Stimulated activated naive CD8-positive, alpha-beta T cell treated with anti-CD3 and anti-CD28 coated beads, Interleukin-15, Interleukin-2, amounts not matched to agents 100 ng/mL and 50 ng/mL, for 24 hours (primary cell): ENCODE measurements around the gene NADK2.
A peak's percentile ranks its signal among the peaks of the same experiment; 100 is the strongest.
"Not testable (repeated sequence)": the region's sequence is repeated elsewhere in the genome, so short reads cannot be mapped to it uniquely, and the experiment has no call there.

Source experiments
- H3K27ac Mint-ChIP-seq: one replicate; pipeline ENCODE4 v1.8.0; 2021; ENCODE audit warnings: mild to moderate bottlenecking, mixed read lengths
- H3K27me3 Mint-ChIP-seq: one replicate; pipeline ENCODE4 v1.8.0; 2021; ENCODE audit warnings: mixed read lengths
- H3K36me3 Mint-ChIP-seq: one replicate; pipeline ENCODE4 v1.8.0; 2021; ENCODE audit warnings: low read depth, mixed read lengths
- H3K4me1 Mint-ChIP-seq: one replicate; pipeline ENCODE4 v1.8.0; 2021; ENCODE audit warnings: low read depth, mixed read lengths
- H3K4me3 Mint-ChIP-seq: one replicate; pipeline ENCODE4 v1.8.0; 2021; ENCODE audit warnings: mild to moderate bottlenecking, mixed read lengths
- H3K9me3 Mint-ChIP-seq: one replicate; pipeline ENCODE4 v1.8.0; 2021; ENCODE audit warnings: mixed read lengths

NADK2 gene, protein sequence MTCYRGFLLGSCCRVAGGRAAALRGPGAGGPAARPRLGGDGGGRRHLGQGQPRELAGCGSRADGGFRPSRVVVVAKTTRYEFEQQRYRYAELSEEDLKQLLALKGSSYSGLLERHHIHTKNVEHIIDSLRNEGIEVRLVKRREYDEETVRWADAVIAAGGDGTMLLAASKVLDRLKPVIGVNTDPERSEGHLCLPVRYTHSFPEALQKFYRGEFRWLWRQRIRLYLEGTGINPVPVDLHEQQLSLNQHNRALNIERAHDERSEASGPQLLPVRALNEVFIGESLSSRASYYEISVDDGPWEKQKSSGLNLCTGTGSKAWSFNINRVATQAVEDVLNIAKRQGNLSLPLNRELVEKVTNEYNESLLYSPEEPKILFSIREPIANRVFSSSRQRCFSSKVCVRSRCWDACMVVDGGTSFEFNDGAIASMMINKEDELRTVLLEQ

DNA sequence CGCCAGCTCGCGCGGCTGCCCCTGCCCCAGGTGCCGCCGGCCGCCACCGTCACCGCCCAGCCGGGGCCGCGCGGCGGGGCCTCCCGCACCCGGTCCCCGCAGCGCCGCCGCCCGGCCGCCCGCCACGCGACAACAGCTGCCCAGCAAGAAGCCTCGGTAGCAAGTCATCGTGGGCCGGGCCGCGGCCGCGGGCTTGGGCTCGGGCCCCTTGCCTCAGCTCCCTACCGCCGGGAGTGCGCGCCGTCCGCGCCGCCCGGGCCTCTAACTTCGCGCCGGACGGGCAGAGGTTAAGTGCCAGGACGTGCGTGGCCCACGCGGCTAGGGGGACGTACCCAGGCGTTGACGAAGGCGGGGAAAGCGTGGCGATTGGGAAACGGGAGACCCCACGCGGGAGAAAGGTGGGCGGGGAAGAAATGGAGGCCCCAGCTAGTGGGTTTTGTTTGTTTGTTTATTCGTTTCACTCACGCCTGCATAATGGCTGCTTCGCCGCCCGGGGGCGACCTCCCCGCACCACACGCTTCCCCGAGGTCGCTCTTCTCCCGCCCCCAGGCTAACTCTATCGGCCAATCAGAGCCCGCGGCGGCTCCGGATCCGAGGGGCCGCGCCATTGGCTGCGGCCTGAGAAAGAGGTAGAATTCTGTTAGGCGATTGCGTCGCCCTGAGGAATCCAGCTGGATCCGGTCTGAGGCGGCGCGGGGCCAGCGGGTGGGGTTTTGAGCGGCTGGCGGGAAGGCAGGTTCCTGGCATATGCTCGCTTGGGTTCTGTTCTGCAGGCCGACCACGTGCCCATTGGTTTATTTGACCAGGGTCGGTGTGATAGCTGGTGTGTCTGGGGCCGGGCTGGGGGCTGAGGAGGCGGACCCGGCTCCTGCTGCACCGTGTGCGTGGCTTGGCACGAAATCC lies at the start of gene NADK2:
NADK2 (minus strand) TSS at position 295 of the 903 bp plus-strand sequence; CDS start at position 168, 127 bp downstream.
- Mint-ChIP-seq H3K27ac (peak within 1 kb of the TSS; percentile 95), H3K9me3 (no peaks in the 10 kb centered on the region), H3K27me3 (no peaks in the 10 kb centered on the region), H3K4me3 (peak within 1 kb of the TSS; percentile 79), H3K36me3 (no peaks in the 10 kb centered on the region), H3K4me1 (peaks cover 49% of the 10 kb centered on the region)

DNA sequence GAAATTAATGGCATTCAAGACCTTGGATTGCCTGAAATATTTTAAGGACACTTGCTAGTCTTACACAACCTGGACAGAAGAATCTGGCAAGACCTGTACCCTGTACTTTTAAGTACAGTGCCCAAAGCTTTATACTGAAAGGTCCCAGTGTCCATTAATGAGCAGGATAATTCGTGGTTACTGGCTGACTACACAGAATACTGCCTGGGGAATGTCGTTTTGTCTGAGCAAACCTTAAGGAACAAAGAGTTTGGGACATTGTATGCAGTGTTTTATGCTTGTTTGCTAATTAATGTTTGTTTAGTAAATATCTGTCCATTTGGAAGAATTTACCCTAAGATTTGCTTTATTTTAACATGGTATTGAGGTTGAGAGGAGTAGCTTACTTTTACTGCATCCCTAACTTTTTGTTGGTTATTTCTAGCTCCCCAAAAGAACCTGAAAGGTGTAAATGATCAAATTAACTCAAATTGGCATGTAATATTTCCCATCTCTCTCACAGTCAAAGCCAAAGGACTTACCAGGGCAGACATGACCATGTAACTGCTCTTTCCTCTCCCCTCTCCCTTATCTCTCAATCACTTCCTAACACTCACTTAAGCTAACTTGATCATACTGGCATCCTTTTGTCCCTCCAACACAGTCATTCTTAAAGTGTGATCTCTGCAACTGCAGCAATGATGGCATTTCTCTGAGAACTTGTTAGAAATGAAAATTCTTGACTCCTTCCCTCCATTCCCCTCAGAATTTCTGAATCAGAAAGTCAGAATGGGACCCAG lies 44.3 kb upstream of the NADK2 start:
- Mint-ChIP-seq H3K4me3 (no peak overlapping the region), H3K9me3 (peaks cover 2% of the 10 kb centered on the region), H3K27me3 (peaks cover 5% of the 10 kb centered on the region), H3K36me3 (no peaks in the 10 kb centered on the region), H3K27ac (no peak overlapping the region), H3K4me1 (no peaks in the 10 kb centered on the region)

DNA sequence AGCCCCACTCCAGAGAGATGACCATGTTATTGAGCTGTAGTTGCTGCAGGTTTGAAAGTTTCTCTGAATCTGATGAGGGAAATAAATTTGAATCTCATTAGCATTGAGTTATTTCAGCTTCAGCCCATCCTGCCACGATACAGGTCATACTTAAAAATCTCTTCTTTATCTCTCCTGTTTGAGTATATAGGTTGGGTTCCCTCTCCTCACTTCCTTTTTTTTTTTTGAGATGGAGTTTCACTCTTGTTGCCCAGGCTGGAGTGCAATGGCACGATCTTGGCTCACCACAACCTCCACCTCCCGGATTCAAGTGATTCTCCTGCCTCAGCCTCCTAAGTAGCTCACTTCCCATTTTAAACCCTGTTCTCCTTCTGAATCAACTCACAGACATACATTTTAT lies 42.0 kb upstream of the NADK2 start:
- H3K36me3 Mint-ChIP-seq, H3K4me1 Mint-ChIP-seq, H3K9me3 Mint-ChIP-seq: not testable (repeated sequence)

DNA sequence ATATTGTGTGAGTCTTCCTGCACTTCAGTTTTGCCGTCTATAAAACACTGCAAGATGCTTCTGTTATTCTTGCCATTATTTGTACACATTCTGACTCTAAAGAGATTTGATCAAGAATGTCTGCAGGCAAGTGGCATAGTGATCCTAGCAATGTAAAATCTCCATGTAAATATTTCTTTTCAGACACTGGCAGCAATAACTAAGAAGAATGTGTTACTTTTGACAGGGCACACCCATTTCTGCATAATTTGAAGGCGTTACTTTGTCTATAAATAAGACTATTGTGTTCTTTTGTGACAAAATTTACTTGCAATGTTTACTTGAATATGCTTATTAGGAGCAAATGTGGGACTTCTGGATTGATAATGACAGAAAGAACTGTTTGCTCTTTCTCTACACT lies 39.9 kb upstream of the NADK2 start:
- Mint-ChIP-seq H3K4me3 (no peak overlapping the region), H3K36me3 (no peaks in the 10 kb centered on the region), H3K27ac (no peak overlapping the region), H3K4me1 (peaks cover 4% of the 10 kb centered on the region), H3K27me3 (peaks cover 5% of the 10 kb centered on the region), H3K9me3 (peaks cover 3% of the 10 kb centered on the region)

More for the DNA sequence above, 42.0 kb upstream of the NADK2 start:
- not testable (repeated sequence) for H3K27ac Mint-ChIP-seq, H3K4me3 Mint-ChIP-seq, H3K27me3 Mint-ChIP-seq

DNA sequence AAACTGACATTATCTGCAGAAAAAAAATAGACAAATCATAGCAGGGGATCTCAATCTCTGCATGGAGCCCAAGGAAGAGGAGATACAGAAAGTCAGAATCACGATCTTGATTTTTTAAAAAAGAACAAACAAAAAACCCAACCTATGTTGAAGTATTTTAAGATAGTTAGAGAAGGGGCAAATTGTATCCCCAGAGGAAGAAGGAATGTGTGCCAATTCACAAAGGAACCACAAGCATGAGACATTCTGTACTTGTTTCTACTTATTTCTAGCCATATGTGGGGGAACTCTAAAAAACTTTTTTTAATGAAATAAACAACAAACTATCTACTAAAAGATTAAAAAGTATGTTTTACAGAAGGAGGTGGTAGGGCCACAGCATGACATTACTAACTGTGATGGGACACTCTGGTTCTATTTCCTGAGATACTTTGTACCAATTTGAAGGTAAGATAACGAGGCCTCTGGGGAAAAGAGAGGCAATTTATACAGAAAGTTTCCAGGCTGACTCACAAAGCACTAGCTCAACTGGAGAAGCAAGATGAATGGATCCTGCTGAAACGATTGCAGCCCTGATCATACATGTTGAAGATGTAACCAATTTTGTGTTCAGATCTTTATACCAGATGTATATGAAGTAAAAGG lies 37.5 kb upstream of the NADK2 start:
- H3K4me1 Mint-ChIP-seq = peaks cover 4% of the 10 kb centered on the region
- peaks cover 3% of the 10 kb centered on the region for H3K9me3 Mint-ChIP-seq
- no peak overlapping the region for H3K4me3 Mint-ChIP-seq
- H3K36me3 Mint-ChIP-seq = no peaks in the 10 kb centered on the region
- no peak overlapping the region for H3K27ac Mint-ChIP-seq
- H3K27me3 Mint-ChIP-seq = peaks cover 13% of the 10 kb centered on the region

DNA sequence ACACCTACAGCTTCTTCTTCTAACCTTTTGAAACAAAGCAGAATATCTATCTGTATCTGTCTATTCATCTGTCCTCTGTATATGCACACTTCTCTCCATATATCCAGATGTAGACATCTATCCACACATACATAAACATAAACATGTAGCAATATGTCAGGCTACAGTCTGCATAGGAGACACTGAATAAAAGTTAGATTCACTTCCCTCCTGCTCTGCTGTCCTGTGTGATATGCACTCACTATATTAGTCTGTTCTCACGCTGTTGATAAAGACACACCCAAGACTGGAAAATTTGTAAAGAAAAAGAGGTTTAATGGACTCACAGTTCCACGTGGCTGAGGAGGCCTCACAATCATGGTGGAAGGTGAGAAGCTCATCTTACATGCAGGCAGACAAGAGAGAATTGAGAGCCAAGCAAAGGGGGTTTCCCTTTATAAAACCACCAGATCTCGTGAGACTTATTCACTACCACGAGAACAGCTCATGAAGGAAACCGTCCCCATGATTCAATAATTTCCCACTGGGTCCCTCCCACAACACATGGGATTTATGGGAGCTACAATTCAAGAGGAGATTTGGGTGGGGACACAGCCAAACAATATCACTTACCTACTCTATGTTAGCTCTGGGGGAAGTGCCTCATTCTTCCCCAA lies 35.9 kb upstream of the NADK2 start:
- peaks cover 4% of the 10 kb centered on the region for H3K4me1 Mint-ChIP-seq
- peaks cover 9% of the 10 kb centered on the region for H3K27me3 Mint-ChIP-seq
- no peak overlapping the region for H3K4me3 Mint-ChIP-seq
- peaks cover 3% of the 10 kb centered on the region for H3K9me3 Mint-ChIP-seq
- H3K36me3 Mint-ChIP-seq = no peaks in the 10 kb centered on the region
- no peak overlapping the region for H3K27ac Mint-ChIP-seq

DNA sequence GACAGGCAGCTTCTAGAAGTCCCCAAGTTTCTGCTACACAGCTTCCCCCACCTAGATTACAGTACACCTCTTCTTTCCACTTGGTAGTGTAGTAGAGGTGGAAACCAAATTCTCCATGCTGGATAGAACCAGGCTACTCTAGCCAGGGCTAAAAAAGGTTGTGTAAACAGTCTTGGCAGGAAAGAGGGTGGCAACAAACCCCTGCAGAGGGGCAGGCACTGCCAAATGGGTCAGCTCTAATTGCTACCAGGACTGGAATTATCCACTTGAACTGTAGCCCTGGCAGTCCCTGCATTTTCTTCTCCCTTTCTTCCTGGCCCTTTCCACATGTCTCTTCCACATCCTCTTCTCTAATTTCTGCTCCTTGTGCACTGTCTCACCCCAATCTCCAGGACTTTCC lies 35.1 kb upstream of the NADK2 start:
- Mint-ChIP-seq H3K27ac (no peak overlapping the region), H3K4me1 (peaks cover 4% of the 10 kb centered on the region), H3K4me3 (no peak overlapping the region), H3K9me3 (peaks cover 3% of the 10 kb centered on the region), H3K27me3 (peaks cover 9% of the 10 kb centered on the region), H3K36me3 (no peaks in the 10 kb centered on the region)

DNA sequence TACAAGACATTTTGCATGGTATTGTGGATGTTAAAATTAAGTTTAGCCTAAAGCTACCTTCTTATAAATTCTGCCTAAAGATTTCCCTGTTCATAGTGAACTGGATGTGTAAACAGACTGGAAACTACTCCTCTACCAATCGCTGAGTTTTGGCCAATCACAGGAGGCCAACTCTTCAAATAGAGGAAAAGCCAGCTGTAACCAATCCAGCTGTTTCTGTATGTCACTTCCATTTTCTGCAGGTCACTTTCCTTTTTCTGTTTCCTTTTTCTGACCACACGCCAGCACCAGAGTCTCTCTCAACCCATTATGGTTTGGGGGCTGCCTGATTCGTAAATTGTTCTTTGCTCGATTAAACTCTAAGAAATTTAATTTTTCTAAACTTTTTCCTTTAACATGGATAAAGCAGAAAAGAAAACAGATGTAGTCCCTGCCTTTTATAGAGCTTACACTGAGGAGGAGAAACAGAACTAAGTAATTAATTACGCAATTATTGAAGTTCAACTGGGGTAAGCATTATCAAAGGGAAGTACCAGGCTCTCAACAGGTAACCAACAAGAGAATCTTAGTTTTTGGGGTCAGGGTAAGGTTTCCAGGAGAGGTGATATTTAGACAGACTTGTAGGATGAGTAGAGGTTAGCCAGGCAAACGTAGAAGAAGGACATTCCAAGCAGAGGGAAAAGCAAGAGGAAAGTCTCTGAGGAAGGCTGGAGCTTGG lies 32.2 kb upstream of the NADK2 start:
- peaks cover 3% of the 10 kb centered on the region for H3K9me3 Mint-ChIP-seq
- H3K36me3 Mint-ChIP-seq = no peaks in the 10 kb centered on the region
- peaks cover 13% of the 10 kb centered on the region for H3K27me3 Mint-ChIP-seq

DNA sequence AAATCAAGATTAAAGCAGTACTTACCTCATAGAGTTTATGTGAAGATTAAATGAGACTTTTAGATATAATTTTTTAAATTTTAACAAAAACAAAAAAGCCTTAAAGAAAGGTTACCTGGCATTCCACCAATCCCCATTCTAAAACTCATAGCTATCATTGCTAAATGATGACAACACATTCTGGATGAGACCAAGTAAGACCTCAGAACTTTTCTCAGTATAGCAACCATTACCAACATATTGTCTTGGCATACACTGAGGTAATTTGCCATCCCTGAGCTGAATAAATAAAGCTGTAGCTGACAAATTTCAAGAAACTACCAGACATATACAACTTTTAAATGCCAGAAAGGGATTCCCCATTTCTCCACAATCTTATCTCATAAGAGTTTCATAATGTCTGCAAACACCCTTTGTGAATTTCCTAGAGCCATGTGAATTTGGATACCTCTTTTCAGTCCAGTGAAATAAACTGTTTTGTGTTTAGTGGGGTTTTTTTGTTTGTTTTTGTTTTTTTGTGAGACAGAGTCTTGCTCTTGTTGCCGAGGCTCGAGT lies 30.5 kb upstream of the NADK2 start:
- H3K4me3 Mint-ChIP-seq = no peak overlapping the region
- no peaks in the 10 kb centered on the region for H3K9me3 Mint-ChIP-seq
- no peaks in the 10 kb centered on the region for H3K4me1 Mint-ChIP-seq
- peaks cover 16% of the 10 kb centered on the region for H3K27me3 Mint-ChIP-seq
- H3K27ac Mint-ChIP-seq = no peak overlapping the region
- H3K36me3 Mint-ChIP-seq = no peaks in the 10 kb centered on the region

More for the DNA sequence above, 32.2 kb upstream of the NADK2 start:
- Mint-ChIP-seq H3K4me3 (no peak overlapping the region), H3K4me1 (peaks cover 4% of the 10 kb centered on the region), H3K27ac (no peak overlapping the region)

DNA sequence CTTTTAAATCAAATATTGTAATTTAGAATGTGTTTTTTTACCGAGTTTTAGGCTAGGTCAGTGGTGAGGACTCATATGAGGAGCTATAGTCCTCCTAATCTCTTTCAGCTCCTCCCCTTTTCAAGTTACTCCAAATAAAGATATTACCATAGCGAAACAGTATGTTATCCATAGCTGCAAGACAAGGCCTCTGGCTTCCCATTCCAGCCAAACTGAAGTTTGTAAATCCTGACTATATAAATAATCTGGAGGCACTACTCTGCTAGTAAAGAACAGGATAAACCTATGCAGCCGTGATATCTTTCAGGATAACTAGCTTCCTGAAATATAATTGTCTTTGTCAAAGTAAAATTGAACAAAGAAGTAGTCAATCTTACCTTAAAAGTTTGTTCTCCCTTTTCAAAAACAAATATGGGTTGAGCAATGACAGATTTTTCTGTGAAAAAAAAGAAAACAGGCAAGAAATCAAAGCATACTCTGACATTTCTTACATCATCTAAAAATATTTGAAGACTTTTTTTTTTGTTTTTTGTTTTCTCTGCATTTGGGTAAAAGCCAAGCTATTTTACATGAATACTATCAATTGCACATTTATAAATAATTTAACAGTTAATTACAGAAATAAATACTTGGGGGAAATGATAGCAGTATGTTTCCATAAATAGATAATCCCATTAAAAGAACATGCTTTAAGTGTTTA lies 29.3 kb upstream of the NADK2 start:
- peaks cover 20% of the 10 kb centered on the region for H3K27me3 Mint-ChIP-seq
- no peaks in the 10 kb centered on the region for H3K4me1 Mint-ChIP-seq
- H3K4me3 Mint-ChIP-seq = no peak overlapping the region
- H3K27ac Mint-ChIP-seq = no peak overlapping the region
- no peaks in the 10 kb centered on the region for H3K9me3 Mint-ChIP-seq
- H3K36me3 Mint-ChIP-seq = no peaks in the 10 kb centered on the region

DNA sequence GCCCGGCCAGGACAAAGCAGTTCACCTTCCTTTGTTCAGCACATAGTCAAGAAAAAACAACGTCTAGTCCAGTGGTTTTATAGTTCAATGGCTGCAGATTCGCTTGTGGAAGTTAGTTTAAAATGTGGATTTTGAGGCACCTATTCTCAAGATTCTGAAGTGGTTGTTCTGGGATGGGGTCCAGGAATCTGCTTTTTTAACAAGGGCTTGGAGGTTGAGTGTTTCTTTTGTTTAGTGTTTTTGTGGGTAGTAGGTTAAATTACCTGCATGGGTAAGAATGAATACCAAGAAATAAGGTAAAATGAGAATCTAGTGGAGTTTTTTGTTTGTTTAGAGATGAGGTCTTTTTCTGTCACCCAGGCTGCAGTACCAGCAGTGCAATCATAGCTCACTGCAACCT lies 28.4 kb upstream of the NADK2 start:
- peaks cover 15% of the 10 kb centered on the region for H3K27me3 Mint-ChIP-seq
- H3K9me3 Mint-ChIP-seq = no peaks in the 10 kb centered on the region
- H3K27ac Mint-ChIP-seq = no peak overlapping the region
- H3K4me1 Mint-ChIP-seq = no peaks in the 10 kb centered on the region
- H3K4me3 Mint-ChIP-seq = no peak overlapping the region
- no peaks in the 10 kb centered on the region for H3K36me3 Mint-ChIP-seq

DNA sequence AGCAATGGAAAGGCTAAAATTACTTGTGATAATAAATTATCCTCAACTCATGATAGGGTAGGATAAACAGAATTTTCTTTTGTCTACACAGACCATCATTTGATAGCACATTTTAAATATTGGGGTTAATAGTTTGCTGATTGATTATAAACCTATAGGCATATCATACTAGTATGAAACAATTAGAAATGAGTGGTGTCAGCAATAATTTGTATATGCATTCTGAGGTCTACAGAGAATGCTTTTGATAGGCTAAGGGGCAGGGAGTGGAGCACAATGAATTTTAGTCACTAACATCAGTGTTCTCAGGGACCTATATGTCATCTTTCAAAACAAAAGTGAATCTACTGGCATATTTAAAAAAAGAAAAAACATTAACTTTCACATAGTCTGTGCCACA lies 27.8 kb upstream of the NADK2 start:
- Mint-ChIP-seq H3K4me3 (no peak overlapping the region), H3K9me3 (no peaks in the 10 kb centered on the region), H3K36me3 (no peaks in the 10 kb centered on the region), H3K27ac (no peak overlapping the region), H3K27me3 (peaks cover 15% of the 10 kb centered on the region), H3K4me1 (no peaks in the 10 kb centered on the region)

DNA sequence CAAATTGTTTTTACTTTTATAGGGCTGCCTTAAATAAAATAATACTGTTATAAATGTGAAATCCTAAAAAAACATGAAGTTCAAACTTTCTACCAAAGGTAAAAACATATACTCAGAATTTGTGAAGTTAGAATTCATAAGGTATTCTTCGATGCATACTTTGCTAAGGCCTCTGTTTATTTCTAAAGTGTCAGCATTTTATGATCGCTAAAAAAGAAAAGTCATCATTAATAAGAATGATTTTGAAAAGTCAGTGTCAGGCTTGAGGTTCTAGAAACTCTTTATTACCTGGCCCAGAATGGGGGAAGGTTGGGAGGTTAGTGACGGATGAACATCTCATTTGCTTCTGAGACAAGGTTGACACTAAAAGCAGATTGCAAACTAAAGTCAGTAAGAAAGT lies 26.2 kb upstream of the NADK2 start:
- Mint-ChIP-seq H3K4me1 (no peaks in the 10 kb centered on the region), H3K4me3 (no peak overlapping the region), H3K9me3 (no peaks in the 10 kb centered on the region), H3K36me3 (no peaks in the 10 kb centered on the region), H3K27ac (no peak overlapping the region), H3K27me3 (peaks cover 11% of the 10 kb centered on the region)
